Stimulated activated CD8-positive, alpha-beta memory T cell treated with anti-CD3 and anti-CD28 coated beads, Interleukin-4, amount 100 ng/mL, for 24 hours (primary cell): ENCODE data around the gene CCDC158.
A peak's percentile ranks its signal among the peaks of the same experiment; 100 is the strongest.
"Not testable (repeated sequence)": the region's sequence is repeated elsewhere in the genome, so short reads cannot be mapped to it uniquely, and the experiment has no call there.

ENCODE experiments used
- DNase-seq: peaks from one replicate; pipeline ENCODE4 v3.0.0-alpha.2; 2020; ENCODE audit warnings: low read depth

The CCDC158 gene

GRCh38 chr4:76311896-76312331, 109.0 kb downstream of the CCDC158 start:
- no peak for DNase-seq

- no peak for DNase-seq
Observed at GRCh38 chr4:76310683-76311082, 110.3 kb downstream of the CCDC158 start.

GRCh38 chr4:76309939-76310550, 110.9 kb downstream of the CCDC158 start:
- no peak for DNase-seq

GRCh38 chr4:76308548-76308947, 112.4 kb downstream of the CCDC158 start:
- no peak for DNase-seq

DNA sequence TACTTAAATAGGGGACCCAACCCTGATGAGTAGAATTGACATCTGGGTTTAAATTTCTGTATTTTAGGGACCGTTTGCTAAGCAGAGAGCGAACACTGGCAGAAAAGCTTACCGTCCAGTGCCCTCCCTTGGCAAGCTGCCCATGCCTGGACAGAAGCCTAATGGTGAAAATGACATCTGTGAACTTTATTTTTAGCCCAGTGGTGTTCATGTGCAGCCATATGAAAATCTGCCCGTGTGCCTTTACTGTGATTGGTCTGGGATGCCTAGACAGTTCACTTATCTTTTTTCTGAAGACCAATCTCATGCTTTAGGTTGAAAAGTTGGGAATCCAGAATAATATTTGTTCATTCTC, 113.3 kb downstream of the CCDC158 start:
- no peak for DNase-seq

DNA sequence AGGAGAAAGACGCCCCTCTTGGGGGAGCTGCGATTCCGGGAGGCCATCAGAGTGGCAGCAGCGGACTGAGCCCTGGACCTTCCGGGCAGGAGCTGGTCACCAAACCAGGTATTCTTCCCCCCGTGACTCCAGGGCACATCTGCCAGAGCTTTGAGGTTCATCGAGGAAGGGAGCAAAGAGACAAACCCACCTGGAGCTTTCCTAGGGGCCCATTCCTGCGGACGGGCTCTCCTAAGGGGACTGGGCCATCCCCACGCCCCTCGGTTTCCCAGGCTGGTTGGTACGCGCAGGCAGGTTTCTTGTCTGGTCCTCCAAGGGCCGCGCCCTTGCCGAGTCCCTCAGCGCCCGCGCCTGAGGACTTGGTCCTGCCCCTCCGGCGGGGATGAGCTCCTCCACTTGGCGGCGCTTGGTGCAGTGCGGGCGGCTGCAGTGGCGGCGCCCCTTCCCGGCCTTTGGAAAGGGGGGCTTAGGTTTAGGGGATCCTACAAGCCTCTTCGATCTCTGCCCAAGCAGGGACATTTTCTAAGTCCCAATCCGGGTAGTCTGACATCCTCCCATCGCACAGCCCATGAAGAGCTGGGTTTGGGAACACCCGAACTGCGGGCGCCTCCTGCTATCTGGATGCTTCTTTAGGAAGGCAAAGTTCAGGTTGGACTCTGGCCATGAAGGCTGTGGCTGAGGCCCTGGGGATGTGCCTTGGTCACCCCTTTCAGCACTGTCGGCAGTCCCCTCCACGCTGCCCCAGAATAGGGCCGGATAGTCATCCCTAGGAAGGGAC, 113.9 kb downstream of the CCDC158 start:
- no peak for DNase-seq

DNA sequence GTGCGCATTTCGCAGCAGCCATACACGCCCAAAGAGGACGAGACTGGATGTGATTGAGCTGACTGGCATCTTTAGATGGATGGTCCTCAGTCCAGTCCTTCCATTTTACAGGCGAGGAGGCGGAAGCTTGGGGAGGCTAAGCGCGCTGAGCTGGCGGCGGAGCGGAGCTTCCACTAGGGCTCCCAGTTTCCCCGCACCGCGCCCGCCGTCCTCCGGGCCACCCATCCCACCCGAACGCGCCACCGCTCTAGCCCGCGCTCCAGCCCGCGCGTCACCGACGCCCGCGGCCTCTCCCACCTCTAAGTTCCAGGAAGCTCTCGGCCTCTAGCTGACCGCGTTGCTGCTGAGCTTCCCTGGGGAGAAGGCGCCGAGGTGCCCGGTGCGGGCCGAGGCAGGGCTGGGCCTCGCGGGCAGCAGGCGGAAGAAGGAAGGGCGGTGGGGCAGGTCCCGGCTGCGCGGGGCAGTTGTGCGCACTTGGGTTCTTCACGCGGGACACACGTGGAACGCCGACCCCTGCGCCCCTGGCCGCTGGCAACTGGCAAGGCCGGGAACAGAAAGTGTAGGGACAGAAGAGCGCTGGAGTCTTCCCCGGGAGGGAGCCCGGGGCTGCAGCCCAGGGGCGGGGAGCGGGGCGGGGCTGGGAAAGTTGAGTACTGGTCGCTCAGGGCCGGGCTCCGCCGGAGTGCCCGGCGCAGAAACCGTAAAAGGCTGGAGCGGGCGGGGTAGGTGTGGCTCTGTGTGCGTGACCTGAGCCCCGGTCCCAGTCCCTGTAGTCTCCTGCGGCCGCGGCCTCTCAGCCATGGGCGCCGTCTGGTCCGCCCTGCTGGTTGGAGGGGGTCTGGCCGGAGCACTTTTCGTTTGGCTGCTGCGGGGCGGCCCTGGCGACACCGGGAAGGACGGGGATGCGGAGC, 114.7 kb downstream of the CCDC158 start, which contains the start of gene STBD1:
STBD1 (plus strand) TSS at position 763 of the 911 bp plus-strand sequence; CDS start at position 800, 37 bp downstream.
- DNase-seq = peak; percentile 6

- no peak for DNase-seq
Observed at GRCh38 chr4:76305033-76305687, 115.8 kb downstream of the CCDC158 start.

DNA sequence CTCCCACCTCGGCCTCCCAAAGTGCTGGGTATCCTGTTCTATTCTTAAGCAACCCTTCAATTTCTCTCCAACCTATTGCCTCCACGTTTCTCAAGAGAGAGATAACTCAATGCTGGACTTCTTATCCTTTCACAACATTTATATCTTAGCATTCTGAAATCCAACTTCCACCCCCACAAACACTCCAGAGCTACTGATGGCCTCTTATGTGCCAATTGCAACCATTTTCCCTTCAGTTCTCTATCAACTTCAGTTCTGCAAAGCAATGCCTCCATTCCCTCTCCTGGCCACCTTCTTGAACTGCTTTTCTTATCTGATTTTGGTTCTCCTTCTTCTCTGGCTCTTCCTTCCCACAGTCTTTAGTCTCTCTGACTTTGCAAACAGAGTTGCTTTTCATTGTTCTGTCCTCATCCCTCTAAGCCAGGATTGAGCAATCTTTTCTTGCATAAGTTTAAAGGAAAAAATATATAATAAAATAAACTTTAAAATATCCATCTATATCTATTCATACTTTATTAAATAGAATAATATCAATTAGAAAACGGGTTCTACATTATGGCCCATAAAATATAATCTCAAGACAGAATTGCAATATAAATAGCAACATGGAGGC, 118.0 kb downstream of the CCDC158 start:
- no peak for DNase-seq

- DNase-seq = no peak
Observed at GRCh38 chr4:76301775-76302162, 119.2 kb downstream of the CCDC158 start.

GRCh38 chr4:76301068-76301774, 119.7 kb downstream of the CCDC158 start:
- DNase-seq = no peak

DNA sequence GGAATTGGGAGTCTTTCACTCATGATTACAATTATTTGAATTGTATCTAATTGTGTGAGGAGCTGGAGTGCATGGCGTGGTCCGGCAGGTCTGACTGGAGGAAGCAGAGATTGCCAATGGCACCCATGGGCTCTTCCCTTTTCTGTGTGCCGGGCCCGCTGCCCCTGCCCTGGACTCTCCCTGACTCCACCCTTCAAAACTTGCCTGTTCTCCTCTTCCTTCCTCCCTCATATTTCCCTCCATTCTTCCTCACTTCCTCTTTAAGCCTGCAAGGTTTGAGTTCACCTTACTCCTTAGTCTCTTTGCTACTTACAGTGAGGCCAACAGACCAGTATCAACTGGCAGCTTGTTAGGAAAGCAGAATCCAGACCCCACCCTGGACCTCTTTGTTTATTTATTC, 120.9 kb downstream of the CCDC158 start:
- no peak for DNase-seq

GRCh38 chr4:76298227-76298626, 122.7 kb downstream of the CCDC158 start:
- DNase-seq = no peak

- no peak for DNase-seq
Observed at GRCh38 chr4:76296286-76296820, 124.6 kb downstream of the CCDC158 start.

- no peak for DNase-seq
Observed at GRCh38 chr4:76293772-76294171, 127.2 kb downstream of the CCDC158 start.

- DNase-seq = no peak
Observed at GRCh38 chr4:76292730-76293129, 128.2 kb downstream of the CCDC158 start.

DNA sequence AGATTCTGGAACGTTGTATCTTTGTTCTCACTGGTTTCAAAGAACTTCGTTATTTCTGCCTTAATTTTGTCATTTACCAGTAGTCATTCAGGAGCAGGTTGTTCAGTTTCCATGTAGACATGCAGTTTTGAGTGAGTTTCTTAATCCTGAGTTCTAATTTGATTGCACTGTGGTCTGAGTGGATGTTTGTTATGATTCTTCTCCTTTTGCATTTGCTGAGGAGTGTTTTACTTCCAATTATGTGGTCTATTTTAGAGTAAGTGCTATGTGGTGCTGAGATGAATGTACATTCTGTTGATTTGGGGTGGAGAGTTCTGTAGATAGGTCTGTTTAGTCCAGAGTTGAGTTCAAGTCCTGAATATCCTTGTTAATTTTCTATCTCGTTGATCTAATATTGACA, 133.1 kb downstream of the CCDC158 start:
- not testable (repeated sequence) for DNase-seq

- DNase-seq = no peak
Observed at GRCh38 chr4:76283900-76284299, 137.0 kb downstream of the CCDC158 start.

GRCh38 chr4:76282941-76283689, 137.8 kb downstream of the CCDC158 start:
- DNase-seq = no peak

GRCh38 chr4:76281594-76281993, 139.3 kb downstream of the CCDC158 start:
- not testable (repeated sequence) for DNase-seq
